Stomach (tissue), 9 donors: Measurements from ENCODE around the gene SRPRB. TPM values are rescaled to one million over a fixed set of nuclear protein-coding genes. Genes with fewer than 3 reads are reported as not detected.

ENCODE experiments used
- DNase-seq, 2 donors: peaks; one replicate each; pipeline versions ENCODE4 v3.0.0 to v3.0.0-alpha.2; 2013 to 2019
- H3K27ac ChIP-seq, 5 donors: fragments of 200-600 bp in 4 of 5; sonication (generic) in 4 of 5; one replicate each; pipeline ENCODE4 v1.5.1; 2013 to 2019; ENCODE audit warnings: mild to moderate bottlenecking in 1 of 5, moderate library complexity in 1 of 5
- H3K27me3 ChIP-seq, 3 donors: fragments of 200-600 bp; sonication (generic); one replicate each; pipeline ENCODE4 v1.5.1; 2017 to 2019; ENCODE audit warnings: mixed run types in 1 of 3
- H3K36me3 ChIP-seq, 4 donors: fragments of 200-600 bp; sonication (generic); 1 replicate in 3 of 4; 2 replicates in 1 of 4; pipeline ENCODE4 v1.5.1; 2016 to 2019
- H3K4me1 ChIP-seq, 4 donors: fragments of 200-600 bp; sonication (generic); one replicate each; pipeline ENCODE4 v1.5.1; 2016 to 2019
- H3K4me3 ChIP-seq, 4 donors: fragments of 200-600 bp; sonication (generic) in 3 of 4; one replicate each; pipeline ENCODE4 v1.5.1; 2016 to 2019; ENCODE audit warnings: mild to moderate bottlenecking in 1 of 4
- H3K9me3 ChIP-seq, 4 donors: fragments of 200-600 bp; sonication (generic); one replicate each; pipeline ENCODE4 v1.5.1; 2016 to 2019
- CTCF ChIP-seq, 7 experiments: fragments of 450-650 bp in 4 of 7; fragments of 200-600 bp in 3 of 7; sonication (generic) in 3 of 7; IDR thresholded peaks; one replicate each; pipeline ENCODE4 v1.5.1; 2016 to 2019; ENCODE audit warnings: antibody characterized with exemption in 7 of 7, control low read depth in 2 of 7, mild to moderate bottlenecking in 1 of 7
- EP300 ChIP-seq: sonication (generic); formaldehyde crosslinking; IDR thresholded peaks from one replicate; pipeline ENCODE4 v1.6.1; 2017; ENCODE audit warnings: antibody characterized with exemption
- POLR2A ChIP-seq, 4 donors: fragments of 450-650 bp; IDR thresholded peaks; one replicate each; pipeline ENCODE4 v1.6.1; 2016; ENCODE audit warnings: antibody characterized with exemption in 4 of 4, control low read depth in 2 of 4, mild to moderate bottlenecking in 1 of 4, moderate library complexity in 1 of 4
- POLR2AphosphoS5 ChIP-seq, 3 donors: sonication (generic); formaldehyde crosslinking; IDR thresholded peaks; one replicate each; pipeline ENCODE4 v1.6.1; 2016; ENCODE audit warnings: antibody characterized with exemption in 3 of 3
- WGBS, 5 donors: extraction: QIAGEN DNeasy Blood & Tissue Kit in 3 of 5; methylation state at CpG; one replicate each; pipeline versions ENCODE4 v1.1.5 to v1.1.7; 2013 to 2018; 5-methylcytosine and 5-hydroxymethylcytosine counted together
- intact Hi-C: fragments of 100-400 bp; cut with DNase I; formaldehyde crosslinking; loops from one replicate; pipeline ENCODE4 v1.15.1; 2023; ENCODE audit warnings: low total_unique reads
- polyA plus RNA-seq, 3 donors: library from polyadenylated mRNA; stranded (reverse); fragments of 200-250 nt; gene quantifications; one replicate each; pipeline ENCODE4 v1.2.3, GENCODE V29; 2013
- total RNA-seq, 5 donors: library from RNA; depleted of rRNA; stranded (reverse); fragments of >200 nt; gene quantifications; one replicate each; pipeline versions ENCODE4 v1.1.0 to v1.2.3, GENCODE V29; 2014 to 2016
- donor health status: healthy with polysubstance abuse.
- donor health status: Bipolar disorder and iron deficiency.
- donor health status: healthy.

Gene SRPRB
- total and polyA plus RNA-seq, 8 donors, result 5.3 to 54.9 (median 18.2) TPM

- H3K4me1 ChIP-seq, result no peaks in the 10 kb centered on the region
- no peak overlapping the region for H3K4me3 ChIP-seq
- no peaks in the 10 kb centered on the region for H3K27me3 ChIP-seq
- intact Hi-C loops, result no loop called here
- peaks cover 0 to 21% (median 16%) of the 10 kb centered on the region in 4 donors for H3K36me3 ChIP-seq
- H3K27ac ChIP-seq, result no peak overlapping the region
- 46 to 79% (median 67%) methylated on average over 3 of the region's 3 CpGs for WGBS, 5 donors
- no peak for DNase-seq
- TF ChIP-seq CTCF (IDR thresholded peaks at IDR 0.05), result no peak
- no peak for TF ChIP-seq POLR2A (IDR thresholded peaks at IDR 0.05)
- no peak for TF ChIP-seq POLR2AphosphoS5 (IDR thresholded peaks at IDR 0.05)
- TF ChIP-seq EP300, result no peak
- H3K9me3 ChIP-seq, result no peaks in the 10 kb centered on the region
Observed at GRCh38 chr3:133829310-133829707, 23.7 kb downstream of the SRPRB start.

GRCh38 chr3:133830071-133830470 is 24.5 kb downstream of the SRPRB start:
- Histone ChIP-seq H3K36me3 (peaks cover 0 to 14% (median 9%) of the 10 kb centered on the region in 4 donors), H3K4me3 (no peak overlapping the region), H3K27me3 (no peaks in the 10 kb centered on the region), H3K4me1 (no peaks in the 10 kb centered on the region), H3K27ac (no peak overlapping the region), H3K9me3 (no peaks in the 10 kb centered on the region)
- 80 to 95% (median 86%) methylated on average over 3 of the region's 3 CpGs for WGBS, 5 donors
- intact Hi-C loops, result no loop called here
- no peak for TF ChIP-seq EP300
- no peak for TF ChIP-seq POLR2AphosphoS5 (IDR thresholded peaks at IDR 0.05)
- no peak for TF ChIP-seq POLR2A (IDR thresholded peaks at IDR 0.05)
- no peak for TF ChIP-seq CTCF (IDR thresholded peaks at IDR 0.05)
- no peak for DNase-seq

GRCh38 chr3:133831966-133832801 is 26.6 kb downstream of the SRPRB start:
- no peak for DNase-seq
- H3K9me3 ChIP-seq, result no peaks in the 10 kb centered on the region
- intact Hi-C loops, result no loop called here
- H3K4me1 ChIP-seq, result no peaks in the 10 kb centered on the region
- TF ChIP-seq CTCF (IDR thresholded peaks at IDR 0.05) (no peak), POLR2AphosphoS5 (IDR thresholded peaks at IDR 0.05) (no peak), EP300 (no peak), POLR2A (IDR thresholded peaks at IDR 0.05) (no peak)
- H3K36me3 ChIP-seq, result peaks cover 0 to 4% (median 0%) of the 10 kb centered on the region in 4 donors
- no peak overlapping the region for H3K27ac ChIP-seq
- H3K4me3 ChIP-seq, result no peak overlapping the region
- no peaks in the 10 kb centered on the region for H3K27me3 ChIP-seq
- WGBS, 5 donors, result 68 to 87% (median 78%) methylated on average over 13 of the region's 13 CpGs

GRCh38 chr3:133832802-133833144 is 27.2 kb downstream of the SRPRB start:
- no peak for TF ChIP-seq POLR2A (IDR thresholded peaks at IDR 0.05)
- TF ChIP-seq CTCF (IDR thresholded peaks at IDR 0.05), result no peak
- no peak for TF ChIP-seq EP300
- TF ChIP-seq POLR2AphosphoS5 (IDR thresholded peaks at IDR 0.05), result no peak
- intact Hi-C loops, result no loop called here
- Histone ChIP-seq H3K4me1 (no peaks in the 10 kb centered on the region), H3K4me3 (no peak overlapping the region), H3K36me3 (peaks cover 0 to 9% (median 3%) of the 10 kb centered on the region in 4 donors), H3K9me3 (no peaks in the 10 kb centered on the region), H3K27ac (no peak overlapping the region), H3K27me3 (no peaks in the 10 kb centered on the region)
- WGBS, 5 donors, result 68 to 93% (median 90%) methylated on average over 3 to 10 of the region's 10 CpGs
- no peak for DNase-seq
